ENCODE results near the gene ZNF717.

GRCh38 chr3:75737831-75738493 is 47.4 kb downstream of the ZNF717 start:
- TF ChIP-seq POLR2AphosphoS5 (IDR thresholded peaks at IDR 0.05; ENCODE audit: low read depth, low read length) (no peak), RCOR1 (IDR thresholded peaks at IDR 0.05; ENCODE audit: low read length) (no peak), CTCF (IDR thresholded peaks at IDR 0.05) (no peak), RAD21 (IDR thresholded peaks at IDR 0.05; ENCODE audit: low read length) (no peak), SIN3A (IDR thresholded peaks at IDR 0.05; ENCODE audit: borderline replicate concordance, low read depth, low read length) (no peak), EZH2phosphoT487 (IDR thresholded peaks at IDR 0.05; ENCODE audit: borderline replicate concordance, low read depth) (no peak)
